Endothelial cell of umbilical vein (primary cell): ENCODE measurements around the gene PTPRE.

Source experiments
- EZH2 ChIP-seq: IDR thresholded peaks from 2 replicates; pipeline ENCODE4 v1.6.1; 2012; ENCODE audit warnings: borderline replicate concordance, low read depth, mild to moderate bottlenecking, moderate library complexity, low read length, inconsistent platforms; ENCODE audit not compliant: severe bottlenecking
- MYC ChIP-seq: IDR thresholded peaks from one replicate; pipeline ENCODE4 v1.6.1; 2011; ENCODE audit warnings: mild to moderate bottlenecking, low read depth, low read length
- POLR2A ChIP-seq: IDR thresholded peaks from 2 replicates; pipeline ENCODE4 v1.6.1; 2012; ENCODE audit warnings: low read depth, mild to moderate bottlenecking, control low read depth, low read length
- POLR2AphosphoS5 ChIP-seq: IDR thresholded peaks from 2 replicates; pipeline ENCODE4 v1.6.1; 2012; ENCODE audit warnings: low read depth, mild to moderate bottlenecking, control low read depth, low read length, moderate library complexity; ENCODE audit not compliant: insufficient read depth
- TF ChIP-seq, protein P1 (sequence below), 2 donors: IDR thresholded peaks; 1 replicate in 1 of 2; 2 replicates in 1 of 2; pipeline ENCODE4 v1.5.1; 2011; ENCODE audit warnings: low read length in 2 of 2, mild to moderate bottlenecking in 2 of 2, moderate library complexity in 2 of 2, control low read depth in 1 of 2, inconsistent platforms in 1 of 2, low read depth in 1 of 2; ENCODE audit not compliant: insufficient read depth in 1 of 2; ENCODE audit errors: extremely low read depth in 1 of 2
- TF ChIP-seq, protein P2 (sequence below): IDR thresholded peaks from 2 replicates; pipeline ENCODE4 v1.6.1; 2011; ENCODE audit not compliant: insufficient read depth, insufficient read length

DNA sequence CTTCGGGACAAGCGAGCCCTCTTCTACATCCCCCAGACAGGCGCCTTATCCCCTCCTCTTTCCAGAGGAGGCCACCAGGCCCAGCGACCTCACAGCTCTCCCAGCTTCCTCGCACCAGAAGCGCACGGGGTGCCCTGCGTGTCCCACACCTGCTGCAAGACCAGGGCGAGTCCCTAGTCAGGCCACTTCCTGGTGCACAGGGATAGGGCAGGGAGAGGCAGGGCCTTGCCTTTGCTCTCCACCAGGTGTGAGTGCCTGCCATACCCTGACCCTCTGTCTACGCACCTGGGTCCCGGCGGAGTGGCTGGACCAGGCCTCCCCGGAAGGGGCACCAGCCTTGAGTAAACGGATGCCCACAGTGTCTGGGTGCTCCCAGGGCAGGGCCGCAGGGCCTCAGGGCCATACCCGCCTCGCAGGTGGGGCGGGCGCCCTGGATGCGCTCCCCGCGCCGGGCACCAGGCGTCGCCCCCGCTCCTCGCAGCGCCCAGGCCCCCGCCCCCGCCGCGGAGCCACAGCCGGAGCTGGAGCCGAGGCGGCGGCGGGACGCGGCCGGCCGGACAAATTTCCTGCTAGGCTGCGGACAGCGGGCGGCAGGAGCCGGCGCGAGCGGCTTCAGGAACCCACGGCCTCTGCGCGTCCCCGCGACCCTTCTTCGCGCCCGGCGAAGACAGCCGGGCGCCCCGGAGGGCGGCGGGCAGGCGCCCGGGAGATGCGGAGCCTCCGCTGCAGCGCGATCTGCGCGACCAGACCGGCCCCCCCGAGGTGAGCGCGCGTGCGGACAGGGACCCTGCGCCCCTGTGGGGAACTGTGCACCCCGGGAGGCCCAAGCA is at the start of gene PTPRE:
- TF ChIP-seq POLR2AphosphoS5 (peak; percentile 81), POLR2A (peak; percentile 24), EZH2 (no peak), MYC (no peak)
- TF ChIP-seq, protein P1, sequence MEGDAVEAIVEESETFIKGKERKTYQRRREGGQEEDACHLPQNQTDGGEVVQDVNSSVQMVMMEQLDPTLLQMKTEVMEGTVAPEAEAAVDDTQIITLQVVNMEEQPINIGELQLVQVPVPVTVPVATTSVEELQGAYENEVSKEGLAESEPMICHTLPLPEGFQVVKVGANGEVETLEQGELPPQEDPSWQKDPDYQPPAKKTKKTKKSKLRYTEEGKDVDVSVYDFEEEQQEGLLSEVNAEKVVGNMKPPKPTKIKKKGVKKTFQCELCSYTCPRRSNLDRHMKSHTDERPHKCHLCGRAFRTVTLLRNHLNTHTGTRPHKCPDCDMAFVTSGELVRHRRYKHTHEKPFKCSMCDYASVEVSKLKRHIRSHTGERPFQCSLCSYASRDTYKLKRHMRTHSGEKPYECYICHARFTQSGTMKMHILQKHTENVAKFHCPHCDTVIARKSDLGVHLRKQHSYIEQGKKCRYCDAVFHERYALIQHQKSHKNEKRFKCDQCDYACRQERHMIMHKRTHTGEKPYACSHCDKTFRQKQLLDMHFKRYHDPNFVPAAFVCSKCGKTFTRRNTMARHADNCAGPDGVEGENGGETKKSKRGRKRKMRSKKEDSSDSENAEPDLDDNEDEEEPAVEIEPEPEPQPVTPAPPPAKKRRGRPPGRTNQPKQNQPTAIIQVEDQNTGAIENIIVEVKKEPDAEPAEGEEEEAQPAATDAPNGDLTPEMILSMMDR (IDR thresholded peaks at IDR 0.05; ENCODE audit: extremely low read depth in 1 of 2, insufficient read depth in 1 of 2, low read depth in 1 of 2, low read length in 2 of 2), result peak; percentile 72 to 92
- TF ChIP-seq, protein P2, sequence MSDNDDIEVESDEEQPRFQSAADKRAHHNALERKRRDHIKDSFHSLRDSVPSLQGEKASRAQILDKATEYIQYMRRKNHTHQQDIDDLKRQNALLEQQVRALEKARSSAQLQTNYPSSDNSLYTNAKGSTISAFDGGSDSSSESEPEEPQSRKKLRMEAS, result no peak
